H1 (cell line): Measurements from ENCODE around the gene P2RY8. TPM values are rescaled to one million over a fixed set of nuclear protein-coding genes. Genes with fewer than 3 reads are reported as not detected.

Source experiments
- CTBP2 ChIP-seq: IDR thresholded peaks from 2 replicates; pipeline ENCODE4 v1.7.0; 2011; ENCODE audit warnings: borderline replicate concordance, mild to moderate bottlenecking, moderate library complexity, mixed read lengths, low read length; ENCODE audit not compliant: insufficient read depth, insufficient read length
- RNF2 ChIP-seq: fragments of 200-900, 300-1000 bp; sonication (generic); IDR thresholded peaks from 2 replicates; pipeline ENCODE4 v1.7.1; 2016; ENCODE audit warnings: borderline replicate concordance, low read depth, mild to moderate bottlenecking, antibody characterized with exemption, low read length; ENCODE audit not compliant: poor library complexity, severe bottlenecking; ENCODE audit errors: missing control alignments
- TBP ChIP-seq: IDR thresholded peaks from 2 replicates; pipeline ENCODE4 v1.6.1; 2011; ENCODE audit warnings: low read depth, low read length, improper control_type of control experiment
- TEAD4 ChIP-seq: IDR thresholded peaks from 2 replicates; pipeline ENCODE4 v1.6.1; 2012; ENCODE audit warnings: low read depth, low read length, inconsistent platforms, mixed read lengths
- polyA plus RNA-seq, 7 experiments: library from polyadenylated mRNA; depleted of rRNA in 3 of 7; stranded (reverse) in 5 of 7; unstranded in 2 of 7; fragments of >200 nt in 5 of 7; fragments of 200-250 nt in 2 of 7; gene quantifications; 1 replicate in 5 of 7; 2 replicates in 1 of 7; 4 replicates in 1 of 7; pipeline versions ENCODE4 v1.2.1 to v1.2.3, GENCODE V29; 2011 to 2013; ENCODE audit warnings: missing spikeins in 2 of 7, mixed read lengths in 2 of 7
- total RNA-seq: library from RNA; stranded (reverse); fragmentation: NEBNext Ultra II Directional; extraction: Animal tissue kit (Norgen Biotek cat#: 25700); gene quantifications from 2 replicates; pipeline ENCODE4 v1.2.1, GENCODE V29; 2021
- TF ChIP-seq, protein P1 (sequence below): fragments of 300-600 bp; sonication (generic); IDR thresholded peaks from 2 replicates; pipeline ENCODE4 v1.7.1; 2012; ENCODE audit warnings: low read length, moderate library complexity, mild to moderate bottlenecking, inconsistent platforms; ENCODE audit not compliant: insufficient replicate concordance
- TF ChIP-seq, protein P2 (sequence below): IDR thresholded peaks from 2 replicates; pipeline ENCODE4 v1.6.1; 2012; ENCODE audit warnings: low read length, inconsistent platforms
- TF ChIP-seq, protein P3 (sequence below): IDR thresholded peaks from 2 replicates; pipeline ENCODE4 v1.6.1; 2011; ENCODE audit warnings: low read depth, mild to moderate bottlenecking, low read length; ENCODE audit not compliant: insufficient read depth

Gene P2RY8
- total and polyA plus RNA-seq, 2 of the 8 experiments (the other 6 are each of a cell fraction or from before 2014, with no cell fraction given): 0.09 to 0.15 TPM

DNA sequence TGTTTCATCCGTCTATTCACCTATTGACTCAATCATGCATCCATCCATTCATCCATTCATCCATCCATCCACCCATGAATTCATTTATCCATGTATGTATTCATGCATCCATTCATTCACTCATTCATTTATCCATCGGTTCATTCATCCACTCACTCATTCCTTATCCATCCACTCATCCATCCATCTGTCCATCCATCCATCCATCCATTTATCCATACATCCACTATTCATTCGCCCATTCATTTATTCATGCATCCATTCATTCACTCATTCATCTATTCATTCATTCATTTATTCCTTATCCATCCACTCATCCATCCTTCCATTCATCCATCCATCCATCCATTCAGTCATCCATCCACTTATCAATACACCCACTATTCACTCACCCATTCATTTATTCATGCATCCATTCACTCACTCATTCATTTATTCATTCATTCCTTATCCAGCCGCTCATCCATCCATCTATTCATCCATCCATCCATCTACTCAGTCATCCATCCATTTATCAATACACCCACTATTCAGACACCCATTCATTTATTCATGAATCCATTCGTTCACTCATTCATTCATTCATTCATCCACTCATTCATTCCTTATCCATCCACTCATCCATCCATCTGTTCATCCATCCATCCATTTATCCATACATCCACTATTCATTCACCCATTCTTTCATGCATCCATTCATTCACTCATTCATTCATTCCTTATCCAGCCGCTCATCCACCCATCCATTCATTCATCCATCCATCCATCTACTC lies 11.2 kb downstream of the P2RY8 start (continued):
- TF ChIP-seq RNF2: no peak
- TF ChIP-seq, protein P1, sequence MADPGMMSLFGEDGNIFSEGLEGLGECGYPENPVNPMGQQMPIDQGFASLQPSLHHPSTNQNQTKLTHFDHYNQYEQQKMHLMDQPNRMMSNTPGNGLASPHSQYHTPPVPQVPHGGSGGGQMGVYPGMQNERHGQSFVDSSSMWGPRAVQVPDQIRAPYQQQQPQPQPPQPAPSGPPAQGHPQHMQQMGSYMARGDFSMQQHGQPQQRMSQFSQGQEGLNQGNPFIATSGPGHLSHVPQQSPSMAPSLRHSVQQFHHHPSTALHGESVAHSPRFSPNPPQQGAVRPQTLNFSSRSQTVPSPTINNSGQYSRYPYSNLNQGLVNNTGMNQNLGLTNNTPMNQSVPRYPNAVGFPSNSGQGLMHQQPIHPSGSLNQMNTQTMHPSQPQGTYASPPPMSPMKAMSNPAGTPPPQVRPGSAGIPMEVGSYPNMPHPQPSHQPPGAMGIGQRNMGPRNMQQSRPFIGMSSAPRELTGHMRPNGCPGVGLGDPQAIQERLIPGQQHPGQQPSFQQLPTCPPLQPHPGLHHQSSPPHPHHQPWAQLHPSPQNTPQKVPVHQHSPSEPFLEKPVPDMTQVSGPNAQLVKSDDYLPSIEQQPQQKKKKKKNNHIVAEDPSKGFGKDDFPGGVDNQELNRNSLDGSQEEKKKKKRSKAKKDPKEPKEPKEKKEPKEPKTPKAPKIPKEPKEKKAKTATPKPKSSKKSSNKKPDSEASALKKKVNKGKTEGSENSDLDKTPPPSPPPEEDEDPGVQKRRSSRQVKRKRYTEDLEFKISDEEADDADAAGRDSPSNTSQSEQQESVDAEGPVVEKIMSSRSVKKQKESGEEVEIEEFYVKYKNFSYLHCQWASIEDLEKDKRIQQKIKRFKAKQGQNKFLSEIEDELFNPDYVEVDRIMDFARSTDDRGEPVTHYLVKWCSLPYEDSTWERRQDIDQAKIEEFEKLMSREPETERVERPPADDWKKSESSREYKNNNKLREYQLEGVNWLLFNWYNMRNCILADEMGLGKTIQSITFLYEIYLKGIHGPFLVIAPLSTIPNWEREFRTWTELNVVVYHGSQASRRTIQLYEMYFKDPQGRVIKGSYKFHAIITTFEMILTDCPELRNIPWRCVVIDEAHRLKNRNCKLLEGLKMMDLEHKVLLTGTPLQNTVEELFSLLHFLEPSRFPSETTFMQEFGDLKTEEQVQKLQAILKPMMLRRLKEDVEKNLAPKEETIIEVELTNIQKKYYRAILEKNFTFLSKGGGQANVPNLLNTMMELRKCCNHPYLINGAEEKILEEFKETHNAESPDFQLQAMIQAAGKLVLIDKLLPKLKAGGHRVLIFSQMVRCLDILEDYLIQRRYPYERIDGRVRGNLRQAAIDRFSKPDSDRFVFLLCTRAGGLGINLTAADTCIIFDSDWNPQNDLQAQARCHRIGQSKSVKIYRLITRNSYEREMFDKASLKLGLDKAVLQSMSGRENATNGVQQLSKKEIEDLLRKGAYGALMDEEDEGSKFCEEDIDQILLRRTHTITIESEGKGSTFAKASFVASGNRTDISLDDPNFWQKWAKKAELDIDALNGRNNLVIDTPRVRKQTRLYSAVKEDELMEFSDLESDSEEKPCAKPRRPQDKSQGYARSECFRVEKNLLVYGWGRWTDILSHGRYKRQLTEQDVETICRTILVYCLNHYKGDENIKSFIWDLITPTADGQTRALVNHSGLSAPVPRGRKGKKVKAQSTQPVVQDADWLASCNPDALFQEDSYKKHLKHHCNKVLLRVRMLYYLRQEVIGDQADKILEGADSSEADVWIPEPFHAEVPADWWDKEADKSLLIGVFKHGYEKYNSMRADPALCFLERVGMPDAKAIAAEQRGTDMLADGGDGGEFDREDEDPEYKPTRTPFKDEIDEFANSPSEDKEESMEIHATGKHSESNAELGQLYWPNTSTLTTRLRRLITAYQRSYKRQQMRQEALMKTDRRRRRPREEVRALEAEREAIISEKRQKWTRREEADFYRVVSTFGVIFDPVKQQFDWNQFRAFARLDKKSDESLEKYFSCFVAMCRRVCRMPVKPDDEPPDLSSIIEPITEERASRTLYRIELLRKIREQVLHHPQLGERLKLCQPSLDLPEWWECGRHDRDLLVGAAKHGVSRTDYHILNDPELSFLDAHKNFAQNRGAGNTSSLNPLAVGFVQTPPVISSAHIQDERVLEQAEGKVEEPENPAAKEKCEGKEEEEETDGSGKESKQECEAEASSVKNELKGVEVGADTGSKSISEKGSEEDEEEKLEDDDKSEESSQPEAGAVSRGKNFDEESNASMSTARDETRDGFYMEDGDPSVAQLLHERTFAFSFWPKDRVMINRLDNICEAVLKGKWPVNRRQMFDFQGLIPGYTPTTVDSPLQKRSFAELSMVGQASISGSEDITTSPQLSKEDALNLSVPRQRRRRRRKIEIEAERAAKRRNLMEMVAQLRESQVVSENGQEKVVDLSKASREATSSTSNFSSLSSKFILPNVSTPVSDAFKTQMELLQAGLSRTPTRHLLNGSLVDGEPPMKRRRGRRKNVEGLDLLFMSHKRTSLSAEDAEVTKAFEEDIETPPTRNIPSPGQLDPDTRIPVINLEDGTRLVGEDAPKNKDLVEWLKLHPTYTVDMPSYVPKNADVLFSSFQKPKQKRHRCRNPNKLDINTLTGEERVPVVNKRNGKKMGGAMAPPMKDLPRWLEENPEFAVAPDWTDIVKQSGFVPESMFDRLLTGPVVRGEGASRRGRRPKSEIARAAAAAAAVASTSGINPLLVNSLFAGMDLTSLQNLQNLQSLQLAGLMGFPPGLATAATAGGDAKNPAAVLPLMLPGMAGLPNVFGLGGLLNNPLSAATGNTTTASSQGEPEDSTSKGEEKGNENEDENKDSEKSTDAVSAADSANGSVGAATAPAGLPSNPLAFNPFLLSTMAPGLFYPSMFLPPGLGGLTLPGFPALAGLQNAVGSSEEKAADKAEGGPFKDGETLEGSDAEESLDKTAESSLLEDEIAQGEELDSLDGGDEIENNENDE: no peak
- TF ChIP-seq, protein P2, sequence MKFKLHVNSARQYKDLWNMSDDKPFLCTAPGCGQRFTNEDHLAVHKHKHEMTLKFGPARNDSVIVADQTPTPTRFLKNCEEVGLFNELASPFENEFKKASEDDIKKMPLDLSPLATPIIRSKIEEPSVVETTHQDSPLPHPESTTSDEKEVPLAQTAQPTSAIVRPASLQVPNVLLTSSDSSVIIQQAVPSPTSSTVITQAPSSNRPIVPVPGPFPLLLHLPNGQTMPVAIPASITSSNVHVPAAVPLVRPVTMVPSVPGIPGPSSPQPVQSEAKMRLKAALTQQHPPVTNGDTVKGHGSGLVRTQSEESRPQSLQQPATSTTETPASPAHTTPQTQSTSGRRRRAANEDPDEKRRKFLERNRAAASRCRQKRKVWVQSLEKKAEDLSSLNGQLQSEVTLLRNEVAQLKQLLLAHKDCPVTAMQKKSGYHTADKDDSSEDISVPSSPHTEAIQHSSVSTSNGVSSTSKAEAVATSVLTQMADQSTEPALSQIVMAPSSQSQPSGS: no peak
- TF ChIP-seq CTBP2: no peak
- TF ChIP-seq, protein P3, sequence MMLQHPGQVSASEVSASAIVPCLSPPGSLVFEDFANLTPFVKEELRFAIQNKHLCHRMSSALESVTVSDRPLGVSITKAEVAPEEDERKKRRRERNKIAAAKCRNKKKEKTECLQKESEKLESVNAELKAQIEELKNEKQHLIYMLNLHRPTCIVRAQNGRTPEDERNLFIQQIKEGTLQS: no peak
- no peak for TF ChIP-seq TBP
- no peak for TF ChIP-seq TEAD4
